ENCODE results near the gene AOC1. TPM values are rescaled to one million over a fixed set of nuclear protein-coding genes. Genes with fewer than 3 reads are reported as not detected.
"Not testable (repeated sequence)": the region's sequence is repeated elsewhere in the genome, so short reads cannot be mapped to it uniquely, and the experiment has no call there.

Gene AOC1
- polyA plus RNA-seq = 100 to 1,000 TPM in 3 of 4 donors, 10 to 100 TPM in 1; 72.7 to 325 (median 173) TPM
- long read RNA-seq, donor 1, partial matches to known transcripts = 101 of 105 reads
- long read RNA-seq, donor 1, other reads (novel, unspliced or antisense) = 0 of 105 reads
- long read RNA-seq, donor 2, partial matches to known transcripts = 33 of 37 reads
- long read RNA-seq, donor 2, other reads (novel, unspliced or antisense) = 0 of 37 reads
- long read RNA-seq, donor 3, transcript AOC1-201 (5 exons, 2,649 nt) = major isoform, 6 of 36 reads
- long read RNA-seq, donor 3, partial matches to known transcripts = 30 of 36 reads
- long read RNA-seq, donor 3, other reads (novel, unspliced or antisense) = 0 of 36 reads
- long read RNA-seq, donor 4 = 0 reads
- long read RNA-seq, donor 5, partial matches to known transcripts = 41 of 42 reads
- long read RNA-seq, donor 5, other reads (novel, unspliced or antisense) = 0 of 42 reads
- long read RNA-seq, donor 6, transcript AOC1-201 (5 exons, 2,649 nt) = major isoform, 5 of 45 reads
- long read RNA-seq, donor 6, partial matches to known transcripts = 40 of 45 reads
- long read RNA-seq, donor 6, other reads (novel, unspliced or antisense) = 0 of 45 reads
- long read RNA-seq, donor 7 = 0 reads
- long read RNA-seq, donor 8 = 0 reads
- long read RNA-seq, donor 9, partial matches to known transcripts = 6 of 11 reads
- long read RNA-seq, donor 9, other reads (novel, unspliced or antisense) = 0 of 11 reads
- long read RNA-seq, donor 10, partial matches to known transcripts = 41 of 44 reads
- long read RNA-seq, donor 10, other reads (novel, unspliced or antisense) = 0 of 44 reads

GRCh38 chr7:150852371-150852905 is at the start of gene AOC1:
TSS of gene AOC1 (plus strand) at chr7:150852517. CDS start at chr7:150856471, 3,954 bp downstream.
- H3K36me3 ChIP-seq (ENCODE audit: control insufficient read depth in 3 of 3, insufficient read depth in 2 of 3, low read depth in 1 of 3, low read length in 3 of 3) = peaks cover 0 to 17% (median 4%) of the 10 kb centered on the region in 3 donors
- 5 to 44% (median 18%) methylated on average over 8 of the region's 8 CpGs for WGBS, 3 donors
- H3K4me1 ChIP-seq (ENCODE audit: control insufficient read depth in 3 of 3, insufficient read depth in 2 of 3, low read depth in 1 of 3, low read length in 2 of 3) = peaks cover 0 to 12% (median 3%) of the 10 kb centered on the region in 3 donors
- H3K9me3 ChIP-seq (ENCODE audit: control insufficient read depth in 2 of 2, insufficient read depth in 1 of 2, low read depth in 1 of 2, low read length in 1 of 2) = no peaks in the 10 kb centered on the region
- peak within 1 kb of the TSS; percentile 46 to 86 (median 81) for H3K27ac ChIP-seq (ENCODE audit: low read depth in 1 of 3, low read length in 2 of 3)
- DNase-seq (peak; percentile 91 to 98), FAIRE-seq (no peak)
- no peaks in the 10 kb centered on the region for H3K27me3 ChIP-seq (ENCODE audit: control insufficient read depth in 3 of 3, insufficient read depth in 3 of 3, low read length in 3 of 3)
- H3K4me3 ChIP-seq (ENCODE audit: low read depth in 1 of 3, low read length in 3 of 3) = peak within 1 kb of the TSS; percentile 24 to 68 (median 66)

GRCh38 chr7:150803161-150803860 is 49.0 kb upstream of the AOC1 start:
- FAIRE-seq (no peak), DNase-seq (no peak)
- Histone ChIP-seq H3K36me3 (ENCODE audit: control insufficient read depth in 3 of 3, insufficient read depth in 2 of 3, low read depth in 1 of 3, low read length in 3 of 3) (peaks cover 0 to 43% (median 0%) of the 10 kb centered on the region in 3 donors), H3K9me3 (ENCODE audit: control insufficient read depth in 2 of 2, insufficient read depth in 1 of 2, low read depth in 1 of 2, low read length in 1 of 2) (peaks cover 4 to 14% of the 10 kb centered on the region in 2 donors), H3K27me3 (ENCODE audit: control insufficient read depth in 3 of 3, insufficient read depth in 3 of 3, low read length in 3 of 3) (peaks cover 0 to 10% (median 0%) of the 10 kb centered on the region in 3 donors), H3K4me3 (ENCODE audit: low read depth in 1 of 3, low read length in 3 of 3) (no peak overlapping the region), H3K4me1 (ENCODE audit: control insufficient read depth in 3 of 3, insufficient read depth in 2 of 3, low read depth in 1 of 3, low read length in 2 of 3) (peaks cover 4 to 33% (median 5%) of the 10 kb centered on the region in 3 donors), H3K27ac (ENCODE audit: low read depth in 1 of 3, low read length in 2 of 3) (peak overlapping the region in 2 of 3 donors; percentile 29 to 37)
- 59 to 70% (median 61%) methylated on average over 10 of the region's 10 CpGs for WGBS, 3 donors

- no peak for DNase-seq
- H3K4me3 ChIP-seq (ENCODE audit: low read depth in 1 of 3, low read length in 3 of 3) = no peak overlapping the region
- peaks cover 4 to 27% (median 5%) of the 10 kb centered on the region in 3 donors for H3K4me1 ChIP-seq (ENCODE audit: control insufficient read depth in 3 of 3, insufficient read depth in 2 of 3, low read depth in 1 of 3, low read length in 2 of 3)
- H3K36me3 ChIP-seq (ENCODE audit: control insufficient read depth in 3 of 3, insufficient read depth in 2 of 3, low read depth in 1 of 3, low read length in 3 of 3) = peaks cover 0 to 41% (median 0%) of the 10 kb centered on the region in 3 donors
- peaks cover 4 to 19% of the 10 kb centered on the region in 2 donors for H3K9me3 ChIP-seq (ENCODE audit: control insufficient read depth in 2 of 2, insufficient read depth in 1 of 2, low read depth in 1 of 2, low read length in 1 of 2)
- peaks cover 0 to 8% (median 0%) of the 10 kb centered on the region in 3 donors for H3K27me3 ChIP-seq (ENCODE audit: control insufficient read depth in 3 of 3, insufficient read depth in 3 of 3, low read length in 3 of 3)
- H3K27ac ChIP-seq (ENCODE audit: low read depth in 1 of 3, low read length in 2 of 3) = no peak overlapping the region
- no peak for FAIRE-seq
- WGBS, 3 donors = 90 to 98% (median 94%) methylated on average over 5 of the region's 5 CpGs
These were observed 47.5 kb upstream of the AOC1 start for GRCh38 chr7:150804802-150805201.

GRCh38 chr7:150805864-150806263 is 46.5 kb upstream of the AOC1 start:
- Histone ChIP-seq H3K27ac (ENCODE audit: low read depth in 1 of 3, low read length in 2 of 3) (no peak overlapping the region), H3K4me3 (ENCODE audit: low read depth in 1 of 3, low read length in 3 of 3) (no peak overlapping the region), H3K4me1 (ENCODE audit: control insufficient read depth in 3 of 3, insufficient read depth in 2 of 3, low read depth in 1 of 3, low read length in 2 of 3) (peaks cover 4 to 27% (median 5%) of the 10 kb centered on the region in 3 donors), H3K36me3 (ENCODE audit: control insufficient read depth in 3 of 3, insufficient read depth in 2 of 3, low read depth in 1 of 3, low read length in 3 of 3) (peaks cover 0 to 41% (median 0%) of the 10 kb centered on the region in 3 donors), H3K27me3 (ENCODE audit: control insufficient read depth in 3 of 3, insufficient read depth in 3 of 3, low read length in 3 of 3) (peaks cover 0 to 6% (median 0%) of the 10 kb centered on the region in 3 donors), H3K9me3 (ENCODE audit: control insufficient read depth in 2 of 2, insufficient read depth in 1 of 2, low read depth in 1 of 2, low read length in 1 of 2) (peaks cover 4 to 19% of the 10 kb centered on the region in 2 donors)
- FAIRE-seq (no peak), DNase-seq (no peak)

GRCh38 chr7:150806454-150806853 is 45.9 kb upstream of the AOC1 start:
- 95 to 96% (median 96%) methylated on average over 3 of the region's 3 CpGs for WGBS, 3 donors
- no peak overlapping the region for H3K4me3 ChIP-seq (ENCODE audit: low read depth in 1 of 3, low read length in 3 of 3)

GRCh38 chr7:150806863-150807262 is 45.5 kb upstream of the AOC1 start:
- peaks cover 4 to 19% of the 10 kb centered on the region in 2 donors for H3K9me3 ChIP-seq (ENCODE audit: control insufficient read depth in 2 of 2, insufficient read depth in 1 of 2, low read depth in 1 of 2, low read length in 1 of 2)
- no peak overlapping the region for H3K27ac ChIP-seq (ENCODE audit: low read depth in 1 of 3, low read length in 2 of 3)
- FAIRE-seq = no peak
- peaks cover 4 to 21% (median 5%) of the 10 kb centered on the region in 3 donors for H3K4me1 ChIP-seq (ENCODE audit: control insufficient read depth in 3 of 3, insufficient read depth in 2 of 3, low read depth in 1 of 3, low read length in 2 of 3)
- peaks cover 0 to 6% (median 0%) of the 10 kb centered on the region in 3 donors for H3K27me3 ChIP-seq (ENCODE audit: control insufficient read depth in 3 of 3, insufficient read depth in 3 of 3, low read length in 3 of 3)
- peaks cover 0 to 37% (median 0%) of the 10 kb centered on the region in 3 donors for H3K36me3 ChIP-seq (ENCODE audit: control insufficient read depth in 3 of 3, insufficient read depth in 2 of 3, low read depth in 1 of 3, low read length in 3 of 3)
- WGBS, 3 donors = 86 to 90% (median 89%) methylated on average over 2 of the region's 2 CpGs
- no peak overlapping the region for H3K4me3 ChIP-seq (ENCODE audit: low read depth in 1 of 3, low read length in 3 of 3)
- DNase-seq = no peak

More at GRCh38 chr7:150806454-150806853, 45.9 kb upstream of the AOC1 start:
- H3K9me3 ChIP-seq (ENCODE audit: control insufficient read depth in 2 of 2, insufficient read depth in 1 of 2, low read depth in 1 of 2, low read length in 1 of 2) = peaks cover 4 to 19% of the 10 kb centered on the region in 2 donors
- peaks cover 0 to 41% (median 0%) of the 10 kb centered on the region in 3 donors for H3K36me3 ChIP-seq (ENCODE audit: control insufficient read depth in 3 of 3, insufficient read depth in 2 of 3, low read depth in 1 of 3, low read length in 3 of 3)
- H3K4me1 ChIP-seq (ENCODE audit: control insufficient read depth in 3 of 3, insufficient read depth in 2 of 3, low read depth in 1 of 3, low read length in 2 of 3) = peaks cover 4 to 25% (median 5%) of the 10 kb centered on the region in 3 donors
- DNase-seq (no peak), FAIRE-seq (no peak)
- peaks cover 0 to 6% (median 0%) of the 10 kb centered on the region in 3 donors for H3K27me3 ChIP-seq (ENCODE audit: control insufficient read depth in 3 of 3, insufficient read depth in 3 of 3, low read length in 3 of 3)
- no peak overlapping the region for H3K27ac ChIP-seq (ENCODE audit: low read depth in 1 of 3, low read length in 2 of 3)

- not testable (repeated sequence) for H3K4me3 ChIP-seq (ENCODE audit: low read depth in 1 of 3, low read length in 3 of 3); H3K27me3 ChIP-seq (ENCODE audit: control insufficient read depth in 3 of 3, insufficient read depth in 3 of 3, low read length in 3 of 3); FAIRE-seq
- Histone ChIP-seq H3K27ac (ENCODE audit: low read depth in 1 of 3, low read length in 2 of 3) (peak overlapping the region; percentile 50 to 68 (median 58)), H3K9me3 (ENCODE audit: control insufficient read depth in 2 of 2, insufficient read depth in 1 of 2, low read depth in 1 of 2, low read length in 1 of 2) (peaks cover 4 to 19% of the 10 kb centered on the region in 2 donors), H3K4me1 (ENCODE audit: control insufficient read depth in 3 of 3, insufficient read depth in 2 of 3, low read depth in 1 of 3, low read length in 2 of 3) (peaks cover 2 to 13% (median 3%) of the 10 kb centered on the region in 3 donors), H3K36me3 (ENCODE audit: control insufficient read depth in 3 of 3, insufficient read depth in 2 of 3, low read depth in 1 of 3, low read length in 3 of 3) (peaks cover 0 to 30% (median 0%) of the 10 kb centered on the region in 3 donors)
- peak; percentile 78 to 84 for DNase-seq
- 31 to 60% (median 36%) methylated on average over 13 of the region's 13 CpGs for WGBS, 3 donors
These were observed 44.5 kb upstream of the AOC1 start for GRCh38 chr7:150807616-150808438.
